K562 (cell line): ENCODE data around the gene CDC42BPB. TPM values are rescaled to one million over a fixed set of nuclear protein-coding genes. Genes with fewer than 3 reads are reported as not detected.

Experiments used
- MEF2D ChIP-seq: conservative IDR thresholded peaks from 2 replicates; pipeline ENCODE4 v1.6.1; 2016; ENCODE audit warnings: low read depth, missing genetic modification characterization, missing compliant biosample characterization
- NR1H2 ChIP-seq: sonication (generic); formaldehyde crosslinking; IDR thresholded peaks from 2 replicates; pipeline ENCODE4 v1.4.0; 2020; ENCODE audit warnings: mild to moderate bottlenecking, missing genetic modification reagents
- ZNF274 ChIP-seq: IDR thresholded peaks from 2 replicates; pipeline ENCODE4 v1.6.1; 2011; ENCODE audit warnings: low read depth, mild to moderate bottlenecking, low read length, moderate library complexity, borderline replicate concordance
- polyA plus RNA-seq, 8 experiments: library from polyadenylated mRNA; depleted of rRNA in 4 of 8; stranded (reverse) in 5 of 8; unstranded in 3 of 8; fragments of >200 nt; fragmentation: Nextera tagmentation in 2 of 8; fragmentation: Illumina TruSeq in 1 of 8; extraction: Ambion mirVana in 2 of 8; extraction: Trizol in 1 of 8; gene quantifications; 2 replicates each; pipeline versions ENCODE4 v1.2.1 to v1.2.3, GENCODE V29; 2011 to 2014; ENCODE audit warnings: inconsistent platforms in 1 of 8, missing spikeins in 1 of 8
- total RNA-seq, 7 experiments: library from RNA; depleted of rRNA in 6 of 7; stranded (reverse); fragments of >200 nt in 6 of 7; fragmentation: Illumina TruSeq in 2 of 7; extraction: Trizol in 2 of 7; gene quantifications; 2 replicates each; pipeline versions ENCODE4 v1.2.1 to v1.2.3, GENCODE V29; 2011 to 2021; ENCODE audit warnings: low replicate concordance in 1 of 7
- TF ChIP-seq, protein P1 (sequence below): fragments of 450-650 bp; IDR thresholded peaks from 2 replicates; pipeline ENCODE4 v1.6.1; 2016; ENCODE audit warnings: mild to moderate bottlenecking, moderate library complexity
- TF ChIP-seq, protein P2 (sequence below), 2 experiments: fragments of 450-650 bp in 1 of 2; IDR thresholded peaks; 2 replicates each; pipeline ENCODE4 v1.6.1; 2011 to 2017; ENCODE audit warnings: low read depth in 2 of 2, antibody characterized with exemption in 1 of 2, borderline replicate concordance in 1 of 2, low read length in 1 of 2, mild to moderate bottlenecking in 1 of 2, mixed read lengths in 1 of 2; ENCODE audit not compliant: control insufficient read depth in 1 of 2

Gene CDC42BPB
- total and polyA plus RNA-seq, 9 of the 15 experiments (the other 6 are each of a cell fraction or from before 2014, with no cell fraction given) = 0.07 to 24.3 (median 12.6) TPM

DNA sequence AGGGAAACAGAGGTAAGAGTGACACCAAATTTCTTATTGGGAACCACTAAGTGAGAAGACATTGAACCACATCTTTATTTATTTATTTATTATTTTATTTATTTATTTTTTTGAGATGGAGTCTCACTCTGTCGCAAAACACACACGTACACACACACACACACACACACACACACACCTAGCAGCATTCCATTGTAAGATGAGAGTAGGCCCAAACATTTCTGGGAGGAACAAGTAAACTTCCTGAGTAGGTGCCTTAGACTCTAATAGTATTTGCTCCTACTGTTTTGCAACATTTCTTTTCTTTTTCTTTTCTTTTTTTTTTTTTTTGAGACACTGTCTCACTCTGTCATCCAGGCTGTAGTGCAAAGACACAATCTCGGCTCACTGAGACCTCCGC, 7.1 kb upstream of the CDC42BPB start (continued):
- TF ChIP-seq, protein P1, sequence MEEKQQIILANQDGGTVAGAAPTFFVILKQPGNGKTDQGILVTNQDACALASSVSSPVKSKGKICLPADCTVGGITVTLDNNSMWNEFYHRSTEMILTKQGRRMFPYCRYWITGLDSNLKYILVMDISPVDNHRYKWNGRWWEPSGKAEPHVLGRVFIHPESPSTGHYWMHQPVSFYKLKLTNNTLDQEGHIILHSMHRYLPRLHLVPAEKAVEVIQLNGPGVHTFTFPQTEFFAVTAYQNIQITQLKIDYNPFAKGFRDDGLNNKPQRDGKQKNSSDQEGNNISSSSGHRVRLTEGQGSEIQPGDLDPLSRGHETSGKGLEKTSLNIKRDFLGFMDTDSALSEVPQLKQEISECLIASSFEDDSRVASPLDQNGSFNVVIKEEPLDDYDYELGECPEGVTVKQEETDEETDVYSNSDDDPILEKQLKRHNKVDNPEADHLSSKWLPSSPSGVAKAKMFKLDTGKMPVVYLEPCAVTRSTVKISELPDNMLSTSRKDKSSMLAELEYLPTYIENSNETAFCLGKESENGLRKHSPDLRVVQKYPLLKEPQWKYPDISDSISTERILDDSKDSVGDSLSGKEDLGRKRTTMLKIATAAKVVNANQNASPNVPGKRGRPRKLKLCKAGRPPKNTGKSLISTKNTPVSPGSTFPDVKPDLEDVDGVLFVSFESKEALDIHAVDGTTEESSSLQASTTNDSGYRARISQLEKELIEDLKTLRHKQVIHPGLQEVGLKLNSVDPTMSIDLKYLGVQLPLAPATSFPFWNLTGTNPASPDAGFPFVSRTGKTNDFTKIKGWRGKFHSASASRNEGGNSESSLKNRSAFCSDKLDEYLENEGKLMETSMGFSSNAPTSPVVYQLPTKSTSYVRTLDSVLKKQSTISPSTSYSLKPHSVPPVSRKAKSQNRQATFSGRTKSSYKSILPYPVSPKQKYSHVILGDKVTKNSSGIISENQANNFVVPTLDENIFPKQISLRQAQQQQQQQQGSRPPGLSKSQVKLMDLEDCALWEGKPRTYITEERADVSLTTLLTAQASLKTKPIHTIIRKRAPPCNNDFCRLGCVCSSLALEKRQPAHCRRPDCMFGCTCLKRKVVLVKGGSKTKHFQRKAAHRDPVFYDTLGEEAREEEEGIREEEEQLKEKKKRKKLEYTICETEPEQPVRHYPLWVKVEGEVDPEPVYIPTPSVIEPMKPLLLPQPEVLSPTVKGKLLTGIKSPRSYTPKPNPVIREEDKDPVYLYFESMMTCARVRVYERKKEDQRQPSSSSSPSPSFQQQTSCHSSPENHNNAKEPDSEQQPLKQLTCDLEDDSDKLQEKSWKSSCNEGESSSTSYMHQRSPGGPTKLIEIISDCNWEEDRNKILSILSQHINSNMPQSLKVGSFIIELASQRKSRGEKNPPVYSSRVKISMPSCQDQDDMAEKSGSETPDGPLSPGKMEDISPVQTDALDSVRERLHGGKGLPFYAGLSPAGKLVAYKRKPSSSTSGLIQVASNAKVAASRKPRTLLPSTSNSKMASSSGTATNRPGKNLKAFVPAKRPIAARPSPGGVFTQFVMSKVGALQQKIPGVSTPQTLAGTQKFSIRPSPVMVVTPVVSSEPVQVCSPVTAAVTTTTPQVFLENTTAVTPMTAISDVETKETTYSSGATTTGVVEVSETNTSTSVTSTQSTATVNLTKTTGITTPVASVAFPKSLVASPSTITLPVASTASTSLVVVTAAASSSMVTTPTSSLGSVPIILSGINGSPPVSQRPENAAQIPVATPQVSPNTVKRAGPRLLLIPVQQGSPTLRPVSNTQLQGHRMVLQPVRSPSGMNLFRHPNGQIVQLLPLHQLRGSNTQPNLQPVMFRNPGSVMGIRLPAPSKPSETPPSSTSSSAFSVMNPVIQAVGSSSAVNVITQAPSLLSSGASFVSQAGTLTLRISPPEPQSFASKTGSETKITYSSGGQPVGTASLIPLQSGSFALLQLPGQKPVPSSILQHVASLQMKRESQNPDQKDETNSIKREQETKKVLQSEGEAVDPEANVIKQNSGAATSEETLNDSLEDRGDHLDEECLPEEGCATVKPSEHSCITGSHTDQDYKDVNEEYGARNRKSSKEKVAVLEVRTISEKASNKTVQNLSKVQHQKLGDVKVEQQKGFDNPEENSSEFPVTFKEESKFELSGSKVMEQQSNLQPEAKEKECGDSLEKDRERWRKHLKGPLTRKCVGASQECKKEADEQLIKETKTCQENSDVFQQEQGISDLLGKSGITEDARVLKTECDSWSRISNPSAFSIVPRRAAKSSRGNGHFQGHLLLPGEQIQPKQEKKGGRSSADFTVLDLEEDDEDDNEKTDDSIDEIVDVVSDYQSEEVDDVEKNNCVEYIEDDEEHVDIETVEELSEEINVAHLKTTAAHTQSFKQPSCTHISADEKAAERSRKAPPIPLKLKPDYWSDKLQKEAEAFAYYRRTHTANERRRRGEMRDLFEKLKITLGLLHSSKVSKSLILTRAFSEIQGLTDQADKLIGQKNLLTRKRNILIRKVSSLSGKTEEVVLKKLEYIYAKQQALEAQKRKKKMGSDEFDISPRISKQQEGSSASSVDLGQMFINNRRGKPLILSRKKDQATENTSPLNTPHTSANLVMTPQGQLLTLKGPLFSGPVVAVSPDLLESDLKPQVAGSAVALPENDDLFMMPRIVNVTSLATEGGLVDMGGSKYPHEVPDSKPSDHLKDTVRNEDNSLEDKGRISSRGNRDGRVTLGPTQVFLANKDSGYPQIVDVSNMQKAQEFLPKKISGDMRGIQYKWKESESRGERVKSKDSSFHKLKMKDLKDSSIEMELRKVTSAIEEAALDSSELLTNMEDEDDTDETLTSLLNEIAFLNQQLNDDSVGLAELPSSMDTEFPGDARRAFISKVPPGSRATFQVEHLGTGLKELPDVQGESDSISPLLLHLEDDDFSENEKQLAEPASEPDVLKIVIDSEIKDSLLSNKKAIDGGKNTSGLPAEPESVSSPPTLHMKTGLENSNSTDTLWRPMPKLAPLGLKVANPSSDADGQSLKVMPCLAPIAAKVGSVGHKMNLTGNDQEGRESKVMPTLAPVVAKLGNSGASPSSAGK = no peak
- TF ChIP-seq, protein P2, sequence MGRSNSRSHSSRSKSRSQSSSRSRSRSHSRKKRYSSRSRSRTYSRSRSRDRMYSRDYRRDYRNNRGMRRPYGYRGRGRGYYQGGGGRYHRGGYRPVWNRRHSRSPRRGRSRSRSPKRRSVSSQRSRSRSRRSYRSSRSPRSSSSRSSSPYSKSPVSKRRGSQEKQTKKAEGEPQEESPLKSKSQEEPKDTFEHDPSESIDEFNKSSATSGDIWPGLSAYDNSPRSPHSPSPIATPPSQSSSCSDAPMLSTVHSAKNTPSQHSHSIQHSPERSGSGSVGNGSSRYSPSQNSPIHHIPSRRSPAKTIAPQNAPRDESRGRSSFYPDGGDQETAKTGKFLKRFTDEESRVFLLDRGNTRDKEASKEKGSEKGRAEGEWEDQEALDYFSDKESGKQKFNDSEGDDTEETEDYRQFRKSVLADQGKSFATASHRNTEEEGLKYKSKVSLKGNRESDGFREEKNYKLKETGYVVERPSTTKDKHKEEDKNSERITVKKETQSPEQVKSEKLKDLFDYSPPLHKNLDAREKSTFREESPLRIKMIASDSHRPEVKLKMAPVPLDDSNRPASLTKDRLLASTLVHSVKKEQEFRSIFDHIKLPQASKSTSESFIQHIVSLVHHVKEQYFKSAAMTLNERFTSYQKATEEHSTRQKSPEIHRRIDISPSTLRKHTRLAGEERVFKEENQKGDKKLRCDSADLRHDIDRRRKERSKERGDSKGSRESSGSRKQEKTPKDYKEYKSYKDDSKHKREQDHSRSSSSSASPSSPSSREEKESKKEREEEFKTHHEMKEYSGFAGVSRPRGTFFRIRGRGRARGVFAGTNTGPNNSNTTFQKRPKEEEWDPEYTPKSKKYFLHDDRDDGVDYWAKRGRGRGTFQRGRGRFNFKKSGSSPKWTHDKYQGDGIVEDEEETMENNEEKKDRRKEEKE (IDR thresholded peaks at IDR 0.05; ENCODE audit: borderline replicate concordance in 1 of 2, control insufficient read depth in 1 of 2, low read depth in 2 of 2, low read length in 1 of 2) = no peak
- no peak for TF ChIP-seq ZNF274
- no peak for TF ChIP-seq MEF2D (tag)
- TF ChIP-seq NR1H2 = no peak
